ENCODE results near the gene ATOSA.
A peak's percentile ranks its signal among the peaks of the same experiment; 100 is the strongest.

DNA sequence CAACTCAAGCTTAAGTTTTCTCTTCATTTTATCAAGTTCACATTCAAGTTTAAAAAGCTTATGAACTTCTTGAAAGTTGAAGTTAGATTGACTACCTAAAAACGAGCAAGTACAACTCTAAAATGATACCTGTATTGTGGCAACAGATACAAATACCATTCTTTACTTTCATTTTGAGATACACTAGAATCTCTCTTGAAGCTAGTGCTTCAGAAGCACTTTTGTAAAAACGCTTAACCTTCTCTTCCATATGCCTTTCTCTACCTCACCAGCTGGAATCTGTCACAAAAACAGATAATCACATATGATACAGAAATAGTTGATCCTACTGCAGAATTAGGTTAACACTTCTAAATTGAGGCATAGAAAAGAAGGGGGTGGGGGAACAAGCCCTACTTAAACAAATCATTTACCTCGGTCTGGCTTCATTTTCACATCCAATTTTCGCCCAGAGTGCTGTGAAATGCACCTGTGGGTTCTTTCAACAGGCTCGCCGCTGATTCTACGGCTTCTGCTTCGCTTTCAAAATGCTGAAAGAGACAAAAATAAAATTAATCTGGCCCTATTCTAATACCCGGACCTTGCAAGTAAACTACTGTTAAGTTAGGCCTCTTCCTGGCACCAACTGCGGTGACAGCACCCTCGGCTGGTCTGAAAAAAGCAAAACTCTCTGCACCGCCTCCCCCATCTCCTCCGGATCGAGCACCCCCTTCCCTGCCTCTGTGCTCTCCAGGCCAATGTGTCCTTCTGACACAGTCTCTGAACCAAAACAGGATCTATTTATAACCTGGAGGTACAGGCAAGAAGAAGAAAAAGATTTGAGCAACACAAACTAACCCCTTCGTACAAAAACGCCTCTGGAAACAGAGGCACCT lies 1.4 kb downstream of the ATOSA start:
- TF ChIP-seq EP300 (conservative IDR thresholded peaks at IDR 0.05; ENCODE audit: poor library complexity, severe bottlenecking) (no peak), TAF1 (IDR thresholded peaks at IDR 0.05; ENCODE audit: low read depth) (no peak), POLR2AphosphoS5 (IDR thresholded peaks at IDR 0.05) (no peak), EZH2 (IDR thresholded peaks at IDR 0.05; ENCODE audit: borderline replicate concordance, insufficient read depth, low read length, poor library complexity, severe bottlenecking) (no peak), SMC3 (conservative IDR thresholded peaks at IDR 0.05; ENCODE audit: poor library complexity) (no peak), RAD21 (conservative IDR thresholded peaks at IDR 0.05) (no peak), MXI1 (conservative IDR thresholded peaks at IDR 0.05; ENCODE audit: poor library complexity, severe bottlenecking) (no peak)
- TF ChIP-seq, protein P1, sequence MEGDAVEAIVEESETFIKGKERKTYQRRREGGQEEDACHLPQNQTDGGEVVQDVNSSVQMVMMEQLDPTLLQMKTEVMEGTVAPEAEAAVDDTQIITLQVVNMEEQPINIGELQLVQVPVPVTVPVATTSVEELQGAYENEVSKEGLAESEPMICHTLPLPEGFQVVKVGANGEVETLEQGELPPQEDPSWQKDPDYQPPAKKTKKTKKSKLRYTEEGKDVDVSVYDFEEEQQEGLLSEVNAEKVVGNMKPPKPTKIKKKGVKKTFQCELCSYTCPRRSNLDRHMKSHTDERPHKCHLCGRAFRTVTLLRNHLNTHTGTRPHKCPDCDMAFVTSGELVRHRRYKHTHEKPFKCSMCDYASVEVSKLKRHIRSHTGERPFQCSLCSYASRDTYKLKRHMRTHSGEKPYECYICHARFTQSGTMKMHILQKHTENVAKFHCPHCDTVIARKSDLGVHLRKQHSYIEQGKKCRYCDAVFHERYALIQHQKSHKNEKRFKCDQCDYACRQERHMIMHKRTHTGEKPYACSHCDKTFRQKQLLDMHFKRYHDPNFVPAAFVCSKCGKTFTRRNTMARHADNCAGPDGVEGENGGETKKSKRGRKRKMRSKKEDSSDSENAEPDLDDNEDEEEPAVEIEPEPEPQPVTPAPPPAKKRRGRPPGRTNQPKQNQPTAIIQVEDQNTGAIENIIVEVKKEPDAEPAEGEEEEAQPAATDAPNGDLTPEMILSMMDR (IDR thresholded peaks at IDR 0.05; ENCODE audit: poor library complexity, severe bottlenecking) = peak; percentile 34
- TF ChIP-seq, protein P2, sequence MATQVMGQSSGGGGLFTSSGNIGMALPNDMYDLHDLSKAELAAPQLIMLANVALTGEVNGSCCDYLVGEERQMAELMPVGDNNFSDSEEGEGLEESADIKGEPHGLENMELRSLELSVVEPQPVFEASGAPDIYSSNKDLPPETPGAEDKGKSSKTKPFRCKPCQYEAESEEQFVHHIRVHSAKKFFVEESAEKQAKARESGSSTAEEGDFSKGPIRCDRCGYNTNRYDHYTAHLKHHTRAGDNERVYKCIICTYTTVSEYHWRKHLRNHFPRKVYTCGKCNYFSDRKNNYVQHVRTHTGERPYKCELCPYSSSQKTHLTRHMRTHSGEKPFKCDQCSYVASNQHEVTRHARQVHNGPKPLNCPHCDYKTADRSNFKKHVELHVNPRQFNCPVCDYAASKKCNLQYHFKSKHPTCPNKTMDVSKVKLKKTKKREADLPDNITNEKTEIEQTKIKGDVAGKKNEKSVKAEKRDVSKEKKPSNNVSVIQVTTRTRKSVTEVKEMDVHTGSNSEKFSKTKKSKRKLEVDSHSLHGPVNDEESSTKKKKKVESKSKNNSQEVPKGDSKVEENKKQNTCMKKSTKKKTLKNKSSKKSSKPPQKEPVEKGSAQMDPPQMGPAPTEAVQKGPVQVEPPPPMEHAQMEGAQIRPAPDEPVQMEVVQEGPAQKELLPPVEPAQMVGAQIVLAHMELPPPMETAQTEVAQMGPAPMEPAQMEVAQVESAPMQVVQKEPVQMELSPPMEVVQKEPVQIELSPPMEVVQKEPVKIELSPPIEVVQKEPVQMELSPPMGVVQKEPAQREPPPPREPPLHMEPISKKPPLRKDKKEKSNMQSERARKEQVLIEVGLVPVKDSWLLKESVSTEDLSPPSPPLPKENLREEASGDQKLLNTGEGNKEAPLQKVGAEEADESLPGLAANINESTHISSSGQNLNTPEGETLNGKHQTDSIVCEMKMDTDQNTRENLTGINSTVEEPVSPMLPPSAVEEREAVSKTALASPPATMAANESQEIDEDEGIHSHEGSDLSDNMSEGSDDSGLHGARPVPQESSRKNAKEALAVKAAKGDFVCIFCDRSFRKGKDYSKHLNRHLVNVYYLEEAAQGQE (IDR thresholded peaks at IDR 0.05; ENCODE audit: borderline replicate concordance) = no peak
